Measurements from ENCODE around the gene ZNF419.

ZNF419 gene

DNA sequence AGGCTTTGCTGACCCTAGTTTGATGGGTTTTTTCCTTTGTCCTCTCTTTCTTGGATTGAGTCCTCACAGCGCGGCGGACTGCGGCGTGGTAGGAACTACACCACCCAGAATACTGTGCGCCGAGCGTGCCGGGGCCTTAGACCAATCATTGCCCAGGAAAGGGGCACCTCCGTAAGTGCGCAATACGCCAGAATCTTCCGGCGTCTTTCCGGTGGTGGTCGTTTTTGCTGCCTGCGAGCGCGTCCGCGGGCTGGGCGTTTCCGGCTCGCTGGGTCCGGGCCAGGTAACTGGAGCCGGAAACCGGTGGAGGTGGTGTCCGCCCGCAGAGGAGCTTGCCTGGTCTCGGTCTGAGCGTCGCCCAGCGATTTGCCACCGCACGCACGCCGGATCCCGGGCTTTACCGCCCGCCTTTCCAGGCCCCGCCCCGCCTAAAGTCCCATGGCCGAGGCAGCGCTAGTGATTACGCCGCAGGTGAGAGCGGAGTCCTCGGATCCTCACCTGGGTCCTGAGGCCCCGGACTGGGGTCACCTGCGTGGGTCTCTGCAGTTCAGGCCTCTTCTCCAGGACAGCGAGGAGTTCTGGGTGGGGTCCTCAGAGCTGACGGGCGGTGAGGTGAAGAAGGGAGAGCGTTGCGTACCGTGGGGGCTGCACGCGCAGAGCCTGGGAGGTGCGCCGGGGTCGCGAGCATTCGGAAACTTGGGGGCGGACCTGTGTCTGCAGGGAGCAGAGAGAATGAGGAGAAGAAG is 39.8 kb downstream of the ZNF419 start, which contains the start of gene ZNF549:
ZNF549 (plus strand) TSS at position 221 of the 746 bp plus-strand sequence; CDS start at position 439, 218 bp downstream.
- DNase-seq (ENCODE audit: insufficient read length, low spot score) (peak; percentile 85), FAIRE-seq (peak; percentile 95)
- peak; percentile 70 for TF ChIP-seq PAX5 (IDR thresholded peaks at IDR 0.05; ENCODE audit: insufficient read depth, low read length, severe bottlenecking)
- TF ChIP-seq POLR2A (IDR thresholded peaks at IDR 0.05; ENCODE audit: low read depth, low read length): 0 out of 2 replicates have a peak, but pooled peaks have one; percentile 44
- peak; percentile 67 for TF ChIP-seq TAF1 (IDR thresholded peaks at IDR 0.05; ENCODE audit: low read depth, low read length)
- peak; percentile 76; the same call in 1 of the 2 replicates for TF ChIP-seq POU2F2 (IDR thresholded peaks at IDR 0.05; ENCODE audit: low read depth, low read length)
- peak; percentile 78 for TF ChIP-seq POLR2AphosphoS5 (IDR thresholded peaks at IDR 0.05; ENCODE audit: low read depth, low read length)
- TF ChIP-seq SPI1 (IDR thresholded peaks at IDR 0.05; ENCODE audit: low read depth, low read length): no peak

DNA sequence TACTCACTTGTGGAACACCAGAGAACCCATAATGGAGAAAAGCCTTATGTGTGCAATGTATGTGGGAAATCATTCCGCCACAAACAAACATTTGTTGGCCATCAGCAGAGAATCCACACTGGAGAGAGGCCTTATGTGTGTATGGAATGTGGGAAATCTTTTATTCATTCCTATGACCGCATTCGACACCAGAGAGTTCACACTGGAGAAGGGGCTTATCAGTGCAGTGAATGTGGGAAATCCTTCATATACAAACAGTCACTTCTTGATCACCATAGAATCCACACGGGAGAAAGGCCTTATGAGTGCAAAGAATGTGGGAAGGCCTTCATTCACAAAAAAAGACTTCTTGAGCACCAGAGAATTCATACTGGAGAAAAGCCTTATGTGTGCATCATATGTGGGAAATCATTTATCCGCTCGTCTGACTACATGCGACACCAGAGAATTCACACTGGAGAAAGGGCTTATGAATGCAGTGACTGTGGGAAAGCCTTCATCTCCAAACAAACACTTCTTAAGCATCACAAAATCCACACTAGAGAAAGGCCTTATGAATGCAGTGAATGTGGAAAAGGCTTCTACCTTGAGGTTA is 50.5 kb downstream of the ZNF419 start:
- no peak for FAIRE-seq
- no peak for DNase-seq (ENCODE audit: insufficient read length, low spot score)
- TF ChIP-seq POLR2A (IDR thresholded peaks at IDR 0.05; ENCODE audit: low read depth, low read length) (no peak), TAF1 (IDR thresholded peaks at IDR 0.05; ENCODE audit: low read depth, low read length) (no peak), PAX5 (IDR thresholded peaks at IDR 0.05; ENCODE audit: insufficient read depth, low read length, severe bottlenecking) (no peak), POU2F2 (IDR thresholded peaks at IDR 0.05; ENCODE audit: low read depth, low read length) (no peak), SPI1 (IDR thresholded peaks at IDR 0.05; ENCODE audit: low read depth, low read length) (no peak), POLR2AphosphoS5 (IDR thresholded peaks at IDR 0.05; ENCODE audit: low read depth, low read length) (no peak)

All from GM12891 (cell line).